Measurements from ENCODE around the gene HPDL. TPM values are rescaled to one million over a fixed set of nuclear protein-coding genes. Genes with fewer than 3 reads are reported as not detected.

The HPDL gene
- total and polyA plus RNA-seq, 10 of the 15 experiments (the other 5 are each of a cell fraction or from before 2014, with no cell fraction given): 1.3 to 75.5 (median 31.8) TPM

DNA sequence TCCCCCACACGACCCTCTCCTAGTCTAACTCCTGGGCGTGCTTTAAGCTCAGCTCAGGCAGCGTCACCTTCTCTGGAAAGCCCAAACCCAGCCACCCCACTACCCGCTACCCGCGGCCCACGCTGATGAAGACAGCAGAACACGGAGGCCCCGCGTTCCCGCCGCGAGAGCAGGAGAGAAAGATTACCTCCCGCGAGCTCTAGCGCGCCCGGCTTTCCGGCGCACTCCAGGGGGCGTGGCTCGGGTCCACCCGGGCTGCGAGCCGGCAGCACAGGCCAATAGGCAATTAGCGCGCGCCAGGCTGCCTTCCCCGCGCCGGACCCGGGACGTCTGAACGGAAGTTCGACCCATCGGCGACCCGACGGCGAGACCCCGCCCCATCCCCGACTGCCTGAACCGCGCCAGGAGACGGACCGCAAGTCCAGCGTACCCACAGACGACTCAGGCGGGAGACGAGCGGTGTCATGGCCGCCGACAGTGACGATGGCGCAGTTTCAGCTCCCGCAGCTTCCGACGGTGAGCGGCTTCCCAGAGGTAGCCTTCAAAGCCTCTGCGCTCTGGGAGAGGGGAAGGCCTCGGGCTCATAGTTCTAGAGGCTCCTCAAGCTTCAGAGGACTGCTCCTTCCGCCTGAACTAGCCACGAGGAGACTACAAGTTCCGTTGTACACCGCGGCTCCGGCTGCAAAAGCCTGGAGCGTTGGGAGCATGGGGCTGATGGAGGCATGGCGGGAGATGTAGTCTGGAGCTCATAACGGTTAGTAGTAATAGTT lies 13.3 kb downstream of the HPDL start, which contains the start of the genes MUTYH and TOE1 (continued):
- TF ChIP-seq CHD2 (IDR thresholded peaks at IDR 0.05; ENCODE audit: borderline replicate concordance, low read depth, low read length) (peak; percentile 82), EED (IDR thresholded peaks at IDR 0.05; ENCODE audit: low read depth) (0 out of 2 replicates have a peak, but pooled peaks have one; percentile 11), EZH2 (IDR thresholded peaks at IDR 0.05; ENCODE audit: borderline replicate concordance, control insufficient read depth, low read depth, low read length) (no peak), CBFB (IDR thresholded peaks at IDR 0.05; ENCODE audit: low read depth) (peak; percentile 64; the same call in 1 of the 2 replicates), NR2F1 (conservative IDR thresholded peaks at IDR 0.05) (peak; percentile 66), PML (IDR thresholded peaks at IDR 0.05; ENCODE audit: low read length) (peak; percentile 81; the same call in 1 of the 2 replicates), ZNF207 (IDR thresholded peaks at IDR 0.05; ENCODE audit: borderline replicate concordance) (peak; percentile 48; the same call in 1 of the 2 replicates), ZSCAN29 (IDR thresholded peaks at IDR 0.05) (no peak), SIX5 (IDR thresholded peaks at IDR 0.05; ENCODE audit: low read depth, low read length, severe bottlenecking) (peak; percentile 91), HDGF (IDR thresholded peaks at IDR 0.05) (peak; percentile 69), WRNIP1 (IDR thresholded peaks at IDR 0.05; ENCODE audit: borderline replicate concordance, low read depth, low read length) (no peak), TAF1 (IDR thresholded peaks at IDR 0.05; ENCODE audit: borderline replicate concordance, low read depth, low read length) (peak; percentile 80; the same call in 1 of the 2 replicates)
- TF ChIP-seq, protein P1, sequence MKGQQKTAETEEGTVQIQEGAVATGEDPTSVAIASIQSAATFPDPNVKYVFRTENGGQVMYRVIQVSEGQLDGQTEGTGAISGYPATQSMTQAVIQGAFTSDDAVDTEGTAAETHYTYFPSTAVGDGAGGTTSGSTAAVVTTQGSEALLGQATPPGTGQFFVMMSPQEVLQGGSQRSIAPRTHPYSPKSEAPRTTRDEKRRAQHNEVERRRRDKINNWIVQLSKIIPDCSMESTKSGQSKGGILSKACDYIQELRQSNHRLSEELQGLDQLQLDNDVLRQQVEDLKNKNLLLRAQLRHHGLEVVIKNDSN (IDR thresholded peaks at IDR 0.05; ENCODE audit: borderline replicate concordance, extremely low read length, insufficient read depth, low read depth, low read length): no peak
- TF ChIP-seq, protein P2, sequence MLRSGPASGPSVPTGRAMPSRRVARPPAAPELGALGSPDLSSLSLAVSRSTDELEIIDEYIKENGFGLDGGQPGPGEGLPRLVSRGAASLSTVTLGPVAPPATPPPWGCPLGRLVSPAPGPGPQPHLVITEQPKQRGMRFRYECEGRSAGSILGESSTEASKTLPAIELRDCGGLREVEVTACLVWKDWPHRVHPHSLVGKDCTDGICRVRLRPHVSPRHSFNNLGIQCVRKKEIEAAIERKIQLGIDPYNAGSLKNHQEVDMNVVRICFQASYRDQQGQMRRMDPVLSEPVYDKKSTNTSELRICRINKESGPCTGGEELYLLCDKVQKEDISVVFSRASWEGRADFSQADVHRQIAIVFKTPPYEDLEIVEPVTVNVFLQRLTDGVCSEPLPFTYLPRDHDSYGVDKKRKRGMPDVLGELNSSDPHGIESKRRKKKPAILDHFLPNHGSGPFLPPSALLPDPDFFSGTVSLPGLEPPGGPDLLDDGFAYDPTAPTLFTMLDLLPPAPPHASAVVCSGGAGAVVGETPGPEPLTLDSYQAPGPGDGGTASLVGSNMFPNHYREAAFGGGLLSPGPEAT (IDR thresholded peaks at IDR 0.05; ENCODE audit: low read depth): peak; percentile 56
- TF ChIP-seq, protein P3, sequence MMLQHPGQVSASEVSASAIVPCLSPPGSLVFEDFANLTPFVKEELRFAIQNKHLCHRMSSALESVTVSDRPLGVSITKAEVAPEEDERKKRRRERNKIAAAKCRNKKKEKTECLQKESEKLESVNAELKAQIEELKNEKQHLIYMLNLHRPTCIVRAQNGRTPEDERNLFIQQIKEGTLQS (IDR thresholded peaks at IDR 0.05; ENCODE audit: borderline replicate concordance, extremely low read depth, low read depth, low read length): peak; percentile 18; the same call in 1 of the 2 replicates
- TF ChIP-seq, protein P4, sequence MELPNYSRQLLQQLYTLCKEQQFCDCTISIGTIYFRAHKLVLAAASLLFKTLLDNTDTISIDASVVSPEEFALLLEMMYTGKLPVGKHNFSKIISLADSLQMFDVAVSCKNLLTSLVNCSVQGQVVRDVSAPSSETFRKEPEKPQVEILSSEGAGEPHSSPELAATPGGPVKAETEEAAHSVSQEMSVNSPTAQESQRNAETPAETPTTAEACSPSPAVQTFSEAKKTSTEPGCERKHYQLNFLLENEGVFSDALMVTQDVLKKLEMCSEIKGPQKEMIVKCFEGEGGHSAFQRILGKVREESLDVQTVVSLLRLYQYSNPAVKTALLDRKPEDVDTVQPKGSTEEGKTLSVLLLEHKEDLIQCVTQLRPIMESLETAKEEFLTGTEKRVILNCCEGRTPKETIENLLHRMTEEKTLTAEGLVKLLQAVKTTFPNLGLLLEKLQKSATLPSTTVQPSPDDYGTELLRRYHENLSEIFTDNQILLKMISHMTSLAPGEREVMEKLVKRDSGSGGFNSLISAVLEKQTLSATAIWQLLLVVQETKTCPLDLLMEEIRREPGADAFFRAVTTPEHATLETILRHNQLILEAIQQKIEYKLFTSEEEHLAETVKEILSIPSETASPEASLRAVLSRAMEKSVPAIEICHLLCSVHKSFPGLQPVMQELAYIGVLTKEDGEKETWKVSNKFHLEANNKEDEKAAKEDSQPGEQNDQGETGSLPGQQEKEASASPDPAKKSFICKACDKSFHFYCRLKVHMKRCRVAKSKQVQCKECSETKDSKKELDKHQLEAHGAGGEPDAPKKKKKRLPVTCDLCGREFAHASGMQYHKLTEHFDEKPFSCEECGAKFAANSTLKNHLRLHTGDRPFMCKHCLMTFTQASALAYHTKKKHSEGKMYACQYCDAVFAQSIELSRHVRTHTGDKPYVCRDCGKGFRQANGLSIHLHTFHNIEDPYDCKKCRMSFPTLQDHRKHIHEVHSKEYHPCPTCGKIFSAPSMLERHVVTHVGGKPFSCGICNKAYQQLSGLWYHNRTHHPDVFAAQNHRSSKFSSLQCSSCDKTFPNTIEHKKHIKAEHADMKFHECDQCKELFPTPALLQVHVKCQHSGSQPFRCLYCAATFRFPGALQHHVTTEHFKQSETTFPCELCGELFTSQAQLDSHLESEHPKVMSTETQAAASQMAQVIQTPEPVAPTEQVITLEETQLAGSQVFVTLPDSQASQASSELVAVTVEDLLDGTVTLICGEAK (IDR thresholded peaks at IDR 0.05; ENCODE audit: borderline replicate concordance): peak; percentile 66; the same call in 1 of the 2 replicates
- TF ChIP-seq, protein P5, sequence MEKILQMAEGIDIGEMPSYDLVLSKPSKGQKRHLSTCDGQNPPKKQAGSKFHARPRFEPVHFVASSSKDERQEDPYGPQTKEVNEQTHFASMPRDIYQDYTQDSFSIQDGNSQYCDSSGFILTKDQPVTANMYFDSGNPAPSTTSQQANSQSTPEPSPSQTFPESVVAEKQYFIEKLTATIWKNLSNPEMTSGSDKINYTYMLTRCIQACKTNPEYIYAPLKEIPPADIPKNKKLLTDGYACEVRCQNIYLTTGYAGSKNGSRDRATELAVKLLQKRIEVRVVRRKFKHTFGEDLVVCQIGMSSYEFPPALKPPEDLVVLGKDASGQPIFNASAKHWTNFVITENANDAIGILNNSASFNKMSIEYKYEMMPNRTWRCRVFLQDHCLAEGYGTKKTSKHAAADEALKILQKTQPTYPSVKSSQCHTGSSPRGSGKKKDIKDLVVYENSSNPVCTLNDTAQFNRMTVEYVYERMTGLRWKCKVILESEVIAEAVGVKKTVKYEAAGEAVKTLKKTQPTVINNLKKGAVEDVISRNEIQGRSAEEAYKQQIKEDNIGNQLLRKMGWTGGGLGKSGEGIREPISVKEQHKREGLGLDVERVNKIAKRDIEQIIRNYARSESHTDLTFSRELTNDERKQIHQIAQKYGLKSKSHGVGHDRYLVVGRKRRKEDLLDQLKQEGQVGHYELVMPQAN (conservative IDR thresholded peaks at IDR 0.05): peak; percentile 80
